ENCODE data around the gene CDK5.

DNA sequence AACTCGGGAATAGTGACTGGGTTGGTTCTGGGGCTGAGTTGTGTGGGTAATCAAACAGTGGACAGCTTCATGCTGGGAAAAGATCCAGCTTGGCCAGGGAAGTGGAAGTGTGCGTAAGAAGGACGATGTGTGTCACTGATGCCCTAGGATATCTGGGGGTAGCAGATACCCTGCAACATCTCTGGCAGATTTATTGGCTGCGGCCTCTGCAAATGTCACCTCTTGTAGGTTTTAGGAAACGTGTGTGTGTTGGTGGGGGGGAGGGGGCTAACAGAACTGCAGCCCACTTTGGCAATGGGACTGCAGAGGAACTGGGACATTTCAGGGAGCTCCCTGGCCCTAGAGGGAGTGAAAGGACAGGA, 27.6 kb upstream of the CDK5 start:
- no peak for TF ChIP-seq EZH2 (IDR thresholded peaks at IDR 0.05)
- no peak for TF ChIP-seq FOXP2 (optimal IDR thresholded peaks at IDR 0.05; ENCODE audit: control extremely low read depth, extremely low read length, insufficient read depth)

Measured in SK-N-MC (cell line).